ENCODE results near the gene NLRP14. TPM values are rescaled to one million over a fixed set of nuclear protein-coding genes. Genes with fewer than 3 reads are reported as not detected.

NLRP14 gene
- total and polyA plus RNA-seq, 2 of the 8 experiments (the other 6 are each of a cell fraction or from before 2014, with no cell fraction given), result 0.05 TPM; not detected in 1

DNA sequence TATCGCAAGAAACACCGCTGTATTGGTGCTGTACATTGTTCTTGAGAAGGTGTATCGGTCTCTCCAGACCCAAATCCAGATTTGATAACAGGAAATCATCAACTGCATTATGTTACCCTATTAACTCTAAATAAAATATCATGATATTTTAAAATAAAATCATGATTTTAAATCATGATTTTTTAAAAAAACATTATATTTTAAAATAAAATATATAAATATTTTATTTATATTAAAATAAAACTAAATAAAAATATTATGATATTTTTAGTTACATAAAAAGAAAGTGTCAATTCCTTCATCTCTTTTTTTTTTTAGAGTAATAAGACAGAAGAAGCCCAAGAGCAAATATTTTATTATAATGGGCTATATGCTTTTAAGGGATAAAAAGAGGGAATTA is 96.1 kb downstream of the NLRP14 start:
- no peak overlapping the region for H2BK20ac ChIP-seq (ENCODE audit: low read length)
- no peaks in the 10 kb centered on the region for H3K79me1 ChIP-seq (ENCODE audit: low read depth, low read length)
- 98% methylated on average over 3 of the region's 3 CpGs; no CpG with 5 or more reads in 1 of the 2 experiments for WGBS, 2 experiments (ENCODE audit: extremely low coverage in 1 of 2, insufficient coverage in 1 of 2, insufficient read length in 1 of 2, insufficient replicate concordance in 2 of 2, low coverage in 1 of 2, low lambda C conversion rate in 2 of 2, missing lambda C conversion rate in 1 of 2)
- ChIA-PET CTCF (ENCODE audit: partially characterized antibody) (no interaction called here), POLR2A (ENCODE audit: partially characterized antibody) (no interaction called here)
- no peaks in the 10 kb centered on the region for H3K79me2 ChIP-seq (ENCODE audit: control insufficient read depth in 1 of 2, insufficient read depth in 2 of 2, low read length in 2 of 2)
- no peak overlapping the region for H4K8ac ChIP-seq (ENCODE audit: extremely low read depth, insufficient read depth, low read length)
- H3K4me3 ChIP-seq (ENCODE audit: extremely low read depth in 1 of 4, insufficient read depth in 2 of 4, low read depth in 3 of 4, low read length in 4 of 4), result no peak overlapping the region
- H2BK120ac ChIP-seq (replicated peaks; ENCODE audit: low read depth, low read length), result no peak overlapping the region
- H4K91ac ChIP-seq (replicated peaks; ENCODE audit: insufficient read length, low read length), result no peak overlapping the region
- H3K18ac ChIP-seq (ENCODE audit: extremely low read depth, low read length), result no peak overlapping the region
- H3K27me3 ChIP-seq (replicated peaks in 1 of 4; ENCODE audit: control insufficient read depth in 3 of 4, extremely low read depth in 1 of 4, insufficient read depth in 3 of 4, low read length in 3 of 4), result no peaks in the 10 kb centered on the region; a peak in 1 of 7 replicates
- no peak overlapping the region for H3K23ac ChIP-seq (ENCODE audit: insufficient read length)
- FAIRE-seq (no peak), DNase-seq (ENCODE audit: low read depth in 1 of 2, low spot score in 2 of 2) (no peak)
- H3K4ac ChIP-seq (replicated peaks; ENCODE audit: insufficient read length, low read depth, low read length), result no peak overlapping the region
- no peak overlapping the region for H2BK12ac ChIP-seq (ENCODE audit: low read depth, low read length)
- H2AFZ ChIP-seq (ENCODE audit: low read length), result no peak overlapping the region
- no peak overlapping the region for H3K4me2 ChIP-seq (ENCODE audit: insufficient read depth in 1 of 2, low read depth in 2 of 2, low read length in 2 of 2)
- H4K20me1 ChIP-seq (replicated peaks in 1 of 2; ENCODE audit: control insufficient read depth in 1 of 2, insufficient read depth in 2 of 2, low read length in 2 of 2), result no peaks in the 10 kb centered on the region
- no peaks in the 10 kb centered on the region for H3K4me1 ChIP-seq (replicated peaks in 1 of 4; ENCODE audit: control insufficient read depth in 3 of 4, insufficient read depth in 4 of 4, low read length in 3 of 4)
- H2BK15ac ChIP-seq (ENCODE audit: low read length), result no peak overlapping the region
- H3K23me2 ChIP-seq (ENCODE audit: low read depth, low read length), result no peaks in the 10 kb centered on the region
- no peaks in the 10 kb centered on the region for H3K36me3 ChIP-seq (ENCODE audit: control insufficient read depth in 2 of 4, insufficient read depth in 4 of 4, low read length in 3 of 4)
- H3K14ac ChIP-seq (ENCODE audit: insufficient read length), result no peak overlapping the region
- no peak overlapping the region for H2BK5ac ChIP-seq (ENCODE audit: low read depth, low read length)
- H3K56ac ChIP-seq (replicated peaks; ENCODE audit: insufficient read length, low read depth, low read length), result no peak overlapping the region
- H2AK5ac ChIP-seq (ENCODE audit: low read depth, low read length), result no peak overlapping the region
- no peaks in the 10 kb centered on the region for H3K9me3 ChIP-seq (ENCODE audit: insufficient read depth in 2 of 2, low read depth in 1 of 2, low read length in 1 of 2)
- H3K27ac ChIP-seq (ENCODE audit: low read depth, low read length), result no peak overlapping the region
- no peak overlapping the region for H3K9ac ChIP-seq (replicated peaks in 1 of 4; ENCODE audit: extremely low read depth in 1 of 4, low read depth in 3 of 4, low read length in 3 of 4)
- no peak overlapping the region for H4K5ac ChIP-seq (ENCODE audit: insufficient read length, low read depth, low read length)
- no peak for TF ChIP-seq GABPA (IDR thresholded peaks at IDR 0.05; ENCODE audit: borderline replicate concordance, insufficient read depth, low read length)
- TF ChIP-seq NRF1 (IDR thresholded peaks at IDR 0.05; ENCODE audit: low read depth, low read length), result no peak
- TF ChIP-seq KDM5A (IDR thresholded peaks at IDR 0.05; ENCODE audit: low read length), result no peak
- TF ChIP-seq CHD1 (IDR thresholded peaks at IDR 0.05; ENCODE audit: low read depth, low read length), result no peak
- TF ChIP-seq, protein P1, sequence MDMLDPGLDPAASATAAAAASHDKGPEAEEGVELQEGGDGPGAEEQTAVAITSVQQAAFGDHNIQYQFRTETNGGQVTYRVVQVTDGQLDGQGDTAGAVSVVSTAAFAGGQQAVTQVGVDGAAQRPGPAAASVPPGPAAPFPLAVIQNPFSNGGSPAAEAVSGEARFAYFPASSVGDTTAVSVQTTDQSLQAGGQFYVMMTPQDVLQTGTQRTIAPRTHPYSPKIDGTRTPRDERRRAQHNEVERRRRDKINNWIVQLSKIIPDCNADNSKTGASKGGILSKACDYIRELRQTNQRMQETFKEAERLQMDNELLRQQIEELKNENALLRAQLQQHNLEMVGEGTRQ (IDR thresholded peaks at IDR 0.05; ENCODE audit: low read length), result no peak
- no peak for TF ChIP-seq SP2 (IDR thresholded peaks at IDR 0.05; ENCODE audit: low read length)
- TF ChIP-seq SIX5 (IDR thresholded peaks at IDR 0.05; ENCODE audit: low read depth, low read length), result no peak
- TF ChIP-seq RXRA (IDR thresholded peaks at IDR 0.05; ENCODE audit: insufficient read depth, low read depth, low read length), result no peak
- TF ChIP-seq JUND (IDR thresholded peaks at IDR 0.05; ENCODE audit: low read length), result no peak
- no peak for TF ChIP-seq HDAC2 (IDR thresholded peaks at IDR 0.05; ENCODE audit: borderline replicate concordance in 1 of 2, low read depth in 2 of 2, low read length in 2 of 2)
- TF ChIP-seq POU5F1 (IDR thresholded peaks at IDR 0.05; ENCODE audit: low read depth, low read length), result no peak
